ENCODE measurements around the gene MRPS11.
"Not testable (repeated sequence)": the region's sequence is repeated elsewhere in the genome, so short reads cannot be mapped to it uniquely, and the experiment has no call there.

Gene MRPS11

GRCh38 chr15:88467073-88467934 is at the start of gene MRPS11, which contains the start of gene MRPL46:
Gene MRPS11, plus strand, starts transcription at chr15:88467708. Its CDS starts 10 bp downstream, at chr15:88467718.
Gene MRPL46, minus strand, starts transcription at chr15:88467388. Its CDS starts 11 bp downstream, at chr15:88467377.
- DNase-seq, result peak; percentile 93 to 96
- TF ChIP-seq POLR2A (IDR thresholded peaks at IDR 0.05; ENCODE audit: low read length), result peak; percentile 84
- TF ChIP-seq GATA1 (IDR thresholded peaks at IDR 0.05; ENCODE audit: low read depth, low read length), result no peak

GRCh38 chr15:88419830-88420229 is 47.7 kb upstream of the MRPS11 start:
- TF ChIP-seq POLR2A (IDR thresholded peaks at IDR 0.05; ENCODE audit: low read length), result no peak
- no peak for TF ChIP-seq GATA1 (IDR thresholded peaks at IDR 0.05; ENCODE audit: low read depth, low read length)
- no peak for DNase-seq

GRCh38 chr15:88423331-88423730 is 44.2 kb upstream of the MRPS11 start:
- no peak for DNase-seq
- TF ChIP-seq GATA1 (IDR thresholded peaks at IDR 0.05; ENCODE audit: low read depth, low read length) (no peak), POLR2A (IDR thresholded peaks at IDR 0.05; ENCODE audit: low read length) (no peak)

GRCh38 chr15:88426304-88426703 is 41.2 kb upstream of the MRPS11 start:
- TF ChIP-seq GATA1 (IDR thresholded peaks at IDR 0.05; ENCODE audit: low read depth, low read length) (no peak), POLR2A (IDR thresholded peaks at IDR 0.05; ENCODE audit: low read length) (no peak)
- no peak for DNase-seq

- TF ChIP-seq GATA1 (IDR thresholded peaks at IDR 0.05; ENCODE audit: low read depth, low read length) (no peak), POLR2A (IDR thresholded peaks at IDR 0.05; ENCODE audit: low read length) (no peak)
- no peak for DNase-seq
Observed at GRCh38 chr15:88428053-88428452, 39.5 kb upstream of the MRPS11 start.

- TF ChIP-seq POLR2A (IDR thresholded peaks at IDR 0.05; ENCODE audit: low read length) (no peak), GATA1 (IDR thresholded peaks at IDR 0.05; ENCODE audit: low read depth, low read length) (no peak)
- peak in 1 of 2 experiments; percentile 41 for DNase-seq
Observed at GRCh38 chr15:88428805-88429605, 38.5 kb upstream of the MRPS11 start.

GRCh38 chr15:88430051-88430450 is 37.5 kb upstream of the MRPS11 start:
- DNase-seq, result no peak
- TF ChIP-seq POLR2A (IDR thresholded peaks at IDR 0.05; ENCODE audit: low read length), result no peak
- no peak for TF ChIP-seq GATA1 (IDR thresholded peaks at IDR 0.05; ENCODE audit: low read depth, low read length)

- no peak for DNase-seq
- TF ChIP-seq POLR2A (IDR thresholded peaks at IDR 0.05; ENCODE audit: low read length), result no peak
- TF ChIP-seq GATA1 (IDR thresholded peaks at IDR 0.05; ENCODE audit: low read depth, low read length), result no peak
Observed at GRCh38 chr15:88431441-88431840, 36.1 kb upstream of the MRPS11 start.

GRCh38 chr15:88433046-88433685 is 34.3 kb upstream of the MRPS11 start:
- TF ChIP-seq POLR2A (IDR thresholded peaks at IDR 0.05; ENCODE audit: low read length) (no peak), GATA1 (IDR thresholded peaks at IDR 0.05; ENCODE audit: low read depth, low read length) (no peak)

GRCh38 chr15:88434106-88434505 is 33.4 kb upstream of the MRPS11 start:
- DNase-seq, result not testable (repeated sequence)

More at GRCh38 chr15:88433046-88433685, 34.3 kb upstream of the MRPS11 start:
- no peak for DNase-seq

GRCh38 chr15:88438181-88438580 is 29.3 kb upstream of the MRPS11 start:
- TF ChIP-seq GATA1 (IDR thresholded peaks at IDR 0.05; ENCODE audit: low read depth, low read length) (no peak), POLR2A (IDR thresholded peaks at IDR 0.05; ENCODE audit: low read length) (no peak)
- DNase-seq, result no peak

GRCh38 chr15:88440021-88440420 is 27.5 kb upstream of the MRPS11 start:
- TF ChIP-seq POLR2A (IDR thresholded peaks at IDR 0.05; ENCODE audit: low read length), result no peak
- no peak for TF ChIP-seq GATA1 (IDR thresholded peaks at IDR 0.05; ENCODE audit: low read depth, low read length)
- no peak for DNase-seq

- TF ChIP-seq GATA1 (IDR thresholded peaks at IDR 0.05; ENCODE audit: low read depth, low read length), result no peak
- TF ChIP-seq POLR2A (IDR thresholded peaks at IDR 0.05; ENCODE audit: low read length), result no peak
- DNase-seq, result no peak
Observed at GRCh38 chr15:88441076-88441730, 26.3 kb upstream of the MRPS11 start.
